GM12872 (cell line): ENCODE measurements around the gene PTK6.

ENCODE experiments used
- TF ChIP-seq, protein P1 (sequence below): IDR thresholded peaks from 3 replicates; pipeline ENCODE4 v1.5.1; 2011; ENCODE audit warnings: low read depth, mild to moderate bottlenecking, low read length, moderate library complexity; ENCODE audit not compliant: insufficient read depth

PTK6 gene

DNA sequence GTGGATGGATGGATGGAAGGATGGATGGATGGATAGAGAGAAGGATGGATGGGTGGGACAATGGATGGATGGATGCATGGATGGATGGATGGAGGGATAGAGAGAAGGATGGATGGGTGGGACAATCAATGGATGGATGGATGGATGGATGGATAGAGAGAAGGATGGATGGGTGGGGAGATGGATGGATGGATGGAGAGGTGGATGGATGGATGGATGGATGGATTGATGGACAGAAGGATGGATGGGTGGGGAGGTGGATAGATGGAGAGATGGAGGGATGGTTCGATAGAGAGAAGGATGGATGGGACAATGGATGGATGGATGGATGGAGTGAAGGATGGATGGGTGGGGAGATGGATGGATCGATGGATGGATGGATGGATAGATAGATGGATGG is 44.7 kb downstream of the PTK6 start:
- TF ChIP-seq, protein P1, sequence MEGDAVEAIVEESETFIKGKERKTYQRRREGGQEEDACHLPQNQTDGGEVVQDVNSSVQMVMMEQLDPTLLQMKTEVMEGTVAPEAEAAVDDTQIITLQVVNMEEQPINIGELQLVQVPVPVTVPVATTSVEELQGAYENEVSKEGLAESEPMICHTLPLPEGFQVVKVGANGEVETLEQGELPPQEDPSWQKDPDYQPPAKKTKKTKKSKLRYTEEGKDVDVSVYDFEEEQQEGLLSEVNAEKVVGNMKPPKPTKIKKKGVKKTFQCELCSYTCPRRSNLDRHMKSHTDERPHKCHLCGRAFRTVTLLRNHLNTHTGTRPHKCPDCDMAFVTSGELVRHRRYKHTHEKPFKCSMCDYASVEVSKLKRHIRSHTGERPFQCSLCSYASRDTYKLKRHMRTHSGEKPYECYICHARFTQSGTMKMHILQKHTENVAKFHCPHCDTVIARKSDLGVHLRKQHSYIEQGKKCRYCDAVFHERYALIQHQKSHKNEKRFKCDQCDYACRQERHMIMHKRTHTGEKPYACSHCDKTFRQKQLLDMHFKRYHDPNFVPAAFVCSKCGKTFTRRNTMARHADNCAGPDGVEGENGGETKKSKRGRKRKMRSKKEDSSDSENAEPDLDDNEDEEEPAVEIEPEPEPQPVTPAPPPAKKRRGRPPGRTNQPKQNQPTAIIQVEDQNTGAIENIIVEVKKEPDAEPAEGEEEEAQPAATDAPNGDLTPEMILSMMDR = no peak

DNA sequence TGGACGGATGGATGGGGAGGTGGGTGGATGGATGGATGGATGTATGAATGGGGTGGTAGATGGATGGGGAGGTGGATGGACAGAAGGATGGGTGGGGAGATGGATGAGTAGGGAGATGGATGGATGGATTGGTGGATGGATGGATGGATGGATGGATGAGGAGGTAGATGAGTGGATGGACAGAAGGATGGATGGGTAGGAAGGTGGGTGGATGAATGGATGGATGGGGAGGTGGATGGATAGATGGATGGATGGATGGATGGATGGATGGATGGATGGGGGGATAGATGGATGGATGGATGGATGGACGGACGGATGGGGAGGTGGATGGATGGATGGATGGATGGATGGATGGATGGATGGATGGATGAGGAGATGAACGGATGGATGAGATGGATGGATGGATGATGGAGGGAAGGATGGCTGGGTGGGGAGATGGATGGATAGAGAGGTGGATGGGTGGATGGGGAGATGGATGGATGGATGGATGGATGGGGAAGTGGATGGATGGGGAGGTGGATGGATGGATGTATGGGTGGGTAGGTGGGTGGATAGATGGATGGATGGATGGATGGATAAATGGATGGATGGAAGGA is 45.4 kb downstream of the PTK6 start:
- TF ChIP-seq, protein P1 = no peak

DNA sequence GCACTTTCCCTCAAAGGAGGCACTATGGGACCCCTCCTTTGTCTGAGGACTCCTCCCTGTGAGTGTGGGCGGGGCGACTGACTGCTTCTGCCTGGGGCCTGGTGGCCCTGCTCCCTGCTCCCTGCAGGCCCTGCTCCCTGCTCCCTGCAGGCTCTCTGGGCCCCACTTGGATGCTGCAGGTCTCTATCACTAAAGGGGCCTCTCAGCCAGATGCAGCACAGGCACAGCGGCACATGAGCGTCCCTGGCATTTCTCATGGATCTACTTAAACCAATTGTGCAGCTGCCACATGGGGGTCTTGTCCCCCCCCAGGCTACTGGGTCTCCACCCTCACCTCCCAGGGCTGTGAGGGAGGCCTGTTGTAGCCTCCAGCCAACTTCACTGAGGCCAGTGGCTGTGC is 46.1 kb downstream of the PTK6 start:
- TF ChIP-seq, protein P1 = no peak

DNA sequence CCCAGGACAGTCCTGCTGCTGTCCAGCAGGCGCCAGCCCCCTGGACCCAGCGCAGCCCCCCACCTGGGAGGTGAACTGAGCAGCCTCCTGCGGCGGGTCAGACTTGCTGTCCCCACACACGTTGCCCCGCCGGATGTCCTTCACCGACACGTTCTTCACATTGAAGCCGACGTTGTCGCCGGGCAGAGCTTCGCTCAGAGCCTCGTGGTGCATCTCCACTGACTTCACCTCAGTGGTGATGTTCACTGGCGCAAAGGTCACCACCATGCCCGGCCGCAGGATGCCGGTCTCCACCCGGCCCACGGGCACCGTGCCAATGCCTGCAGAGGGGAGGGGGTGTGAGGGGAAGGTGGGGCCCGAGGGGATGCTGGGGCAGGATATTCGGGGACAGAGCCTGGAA is 46.8 kb downstream of the PTK6 start:
- TF ChIP-seq, protein P1 = no peak

DNA sequence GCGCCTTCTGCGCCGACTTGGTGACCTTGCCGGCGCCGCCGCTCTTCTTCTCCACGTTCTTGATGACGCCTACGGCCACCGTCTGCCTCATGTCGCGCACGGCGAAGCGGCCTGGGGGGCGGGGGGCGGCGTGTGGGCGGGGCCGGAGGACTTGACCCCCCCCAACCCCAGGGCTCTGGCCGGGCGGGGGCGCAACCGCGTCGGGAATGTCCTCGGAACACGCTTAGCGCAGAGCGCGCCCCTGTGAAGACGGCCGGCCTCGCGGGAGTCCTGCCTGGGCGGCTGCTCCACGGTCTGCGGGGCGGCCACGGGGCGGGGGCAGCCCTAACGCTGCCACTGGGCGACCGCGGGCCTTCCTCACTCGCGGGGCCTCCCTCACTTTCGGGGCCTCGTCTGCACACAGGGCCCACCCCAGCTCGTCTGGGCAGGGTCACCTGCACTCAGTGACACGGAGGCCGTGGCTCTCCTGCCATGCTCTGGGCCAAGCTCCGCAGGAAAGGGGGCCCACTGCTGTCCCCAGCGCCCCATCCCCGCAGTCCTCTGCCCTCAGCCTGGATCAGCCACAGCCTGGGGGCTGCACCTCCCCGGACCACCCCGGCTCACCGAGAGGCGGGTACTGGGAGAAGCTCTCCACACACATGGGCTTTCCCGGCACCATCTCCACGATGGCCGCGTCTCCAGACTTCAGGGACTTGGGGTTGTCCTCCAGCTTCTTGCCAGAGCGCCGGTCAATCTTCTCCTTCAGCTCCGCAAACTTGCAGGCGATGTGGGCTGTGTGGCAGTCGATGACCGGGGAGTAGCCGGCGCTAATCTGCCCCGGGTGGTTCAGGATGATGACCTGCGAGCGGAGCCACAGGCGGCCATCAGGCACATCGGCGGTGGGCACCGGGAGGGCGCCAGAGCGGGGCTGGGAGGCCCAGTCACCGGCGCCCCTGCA is 48.6 kb downstream of the PTK6 start:
- TF ChIP-seq, protein P1 = no peak

DNA sequence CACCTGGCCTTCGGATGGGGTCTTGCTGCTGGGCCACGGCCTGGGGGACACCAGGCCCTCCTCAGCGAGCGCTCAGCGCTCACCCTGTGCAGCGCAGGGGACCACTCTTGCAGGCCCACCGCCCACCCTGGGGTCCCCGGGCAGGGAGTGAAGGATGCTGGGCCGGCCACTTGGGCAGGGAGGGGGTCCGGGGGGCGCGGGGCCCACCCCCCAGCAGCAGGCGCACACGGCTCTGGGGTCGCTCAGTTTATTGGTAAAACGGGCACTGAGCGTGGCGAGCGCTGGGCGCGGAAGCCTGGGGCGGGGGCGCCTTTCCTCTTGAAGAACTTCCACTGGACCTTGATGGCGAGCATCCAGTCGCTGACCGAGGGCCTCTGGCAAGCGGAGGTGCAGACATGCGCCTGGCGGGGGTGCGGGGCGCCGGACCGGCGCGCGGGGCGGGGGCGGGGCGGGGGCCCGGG is 49.4 kb downstream of the PTK6 start:
- TF ChIP-seq, protein P1 = no peak

DNA sequence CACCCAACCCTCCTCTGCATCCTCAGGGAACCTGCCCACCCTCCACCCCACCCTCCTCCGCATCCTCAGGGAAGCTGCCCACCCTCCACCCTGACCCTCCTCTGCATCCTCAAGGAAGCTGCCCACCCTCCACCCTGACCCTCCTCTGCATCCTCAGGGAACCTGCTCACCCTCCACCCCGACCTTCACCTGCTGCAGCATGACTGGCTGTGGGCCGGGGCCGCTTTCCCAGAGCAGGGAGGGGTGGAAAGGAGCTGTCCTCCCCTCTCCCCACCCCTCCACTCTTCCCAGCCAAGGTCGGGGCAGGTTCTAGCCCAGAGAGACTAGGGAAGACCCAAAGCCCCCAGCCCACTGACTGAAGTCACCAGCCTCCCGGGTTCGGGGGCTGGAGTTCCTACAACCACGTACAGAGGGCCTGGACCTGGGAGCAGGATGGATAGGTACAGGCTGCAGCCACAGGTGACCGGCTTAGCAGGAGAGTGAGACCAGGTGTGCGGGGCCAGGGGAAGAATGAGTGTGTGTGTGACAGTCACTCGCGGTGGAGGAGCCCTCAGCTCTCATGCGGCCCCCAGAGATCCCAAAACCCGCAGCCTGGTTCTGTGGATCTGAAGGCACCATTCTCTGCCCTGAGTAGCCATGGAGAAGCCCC is 49.9 kb downstream of the PTK6 start:
- TF ChIP-seq, protein P1 = no peak
